ENCODE data around the gene MYOG. TPM values are rescaled to one million over a fixed set of nuclear protein-coding genes. Genes with fewer than 3 reads are reported as not detected.

The MYOG gene
- total RNA-seq, 2 donors from 2014 or later, result 4.4 TPM; not detected in 1

GRCh38 chr1:203063287-203063686, 22.5 kb downstream of the MYOG start:
- 86% methylated on average over 8 of the region's 8 CpGs for WGBS

GRCh38 chr1:203060115-203060514, 25.7 kb downstream of the MYOG start:
- no peaks in the 10 kb centered on the region for H3K9me3 ChIP-seq
- no peaks in the 10 kb centered on the region for H3K27me3 ChIP-seq (replicated peaks; ENCODE audit: insufficient read depth)
- H3K36me3 ChIP-seq, result no peaks in the 10 kb centered on the region
- no peaks in the 10 kb centered on the region for H3K4me1 ChIP-seq (replicated peaks)
- no peak overlapping the region for H3K4me3 ChIP-seq
- DNase-seq (ENCODE audit: low spot score), result no peak
- TF ChIP-seq POLR2A (IDR thresholded peaks at IDR 0.05) (no peak), CTCF (IDR thresholded peaks at IDR 0.05) (no peak), POLR2AphosphoS5 (IDR thresholded peaks at IDR 0.05) (no peak)
- intact Hi-C loops (cut with DNase I), result no loop called here
- H3K27ac ChIP-seq, result no peak overlapping the region
- 94% methylated on average over 11 of the region's 11 CpGs for WGBS

More at GRCh38 chr1:203063287-203063686, 22.5 kb downstream of the MYOG start:
- TF ChIP-seq POLR2A (IDR thresholded peaks at IDR 0.05) (no peak), CTCF (IDR thresholded peaks at IDR 0.05) (no peak), POLR2AphosphoS5 (IDR thresholded peaks at IDR 0.05) (no peak)
- H3K9me3 ChIP-seq, result no peaks in the 10 kb centered on the region
- no peak for DNase-seq (ENCODE audit: low spot score)
- intact Hi-C loops (cut with DNase I), result no loop called here
- H3K27ac ChIP-seq, result no peak overlapping the region
- H3K4me1 ChIP-seq (replicated peaks), result no peaks in the 10 kb centered on the region
- H3K27me3 ChIP-seq (replicated peaks; ENCODE audit: insufficient read depth), result no peaks in the 10 kb centered on the region
- H3K4me3 ChIP-seq, result no peak overlapping the region
- H3K36me3 ChIP-seq, result no peaks in the 10 kb centered on the region

GRCh38 chr1:203059485-203059884, 26.3 kb downstream of the MYOG start:
- intact Hi-C loops (cut with DNase I), result no loop called here
- 92% methylated on average over 2 of the region's 2 CpGs for WGBS
- H3K4me3 ChIP-seq, result no peak overlapping the region

GRCh38 chr1:203058676-203058935, 27.2 kb downstream of the MYOG start:
- 70% methylated on average over 1 of the region's 1 CpG for WGBS
- TF ChIP-seq CTCF (IDR thresholded peaks at IDR 0.05), result no peak
- no peak for TF ChIP-seq POLR2A (IDR thresholded peaks at IDR 0.05)
- TF ChIP-seq POLR2AphosphoS5 (IDR thresholded peaks at IDR 0.05), result no peak
- no peak for DNase-seq (ENCODE audit: low spot score)
- Histone ChIP-seq H3K4me3 (no peak overlapping the region), H3K27ac (no peak overlapping the region), H3K4me1 (replicated peaks) (no peaks in the 10 kb centered on the region), H3K27me3 (replicated peaks; ENCODE audit: insufficient read depth) (no peaks in the 10 kb centered on the region), H3K9me3 (no peaks in the 10 kb centered on the region), H3K36me3 (no peaks in the 10 kb centered on the region)
- intact Hi-C loops (cut with DNase I), result no loop called here

More at GRCh38 chr1:203059485-203059884, 26.3 kb downstream of the MYOG start:
- TF ChIP-seq POLR2A (IDR thresholded peaks at IDR 0.05) (no peak), CTCF (IDR thresholded peaks at IDR 0.05) (no peak), POLR2AphosphoS5 (IDR thresholded peaks at IDR 0.05) (no peak)
- Histone ChIP-seq H3K9me3 (no peaks in the 10 kb centered on the region), H3K27me3 (replicated peaks; ENCODE audit: insufficient read depth) (no peaks in the 10 kb centered on the region), H3K27ac (no peak overlapping the region), H3K4me1 (replicated peaks) (no peaks in the 10 kb centered on the region), H3K36me3 (no peaks in the 10 kb centered on the region)
- no peak for DNase-seq (ENCODE audit: low spot score)

GRCh38 chr1:203057911-203058675, 27.7 kb downstream of the MYOG start:
- no peak for DNase-seq (ENCODE audit: low spot score)
- Histone ChIP-seq H3K9me3 (no peaks in the 10 kb centered on the region), H3K27me3 (replicated peaks; ENCODE audit: insufficient read depth) (no peaks in the 10 kb centered on the region), H3K4me3 (no peak overlapping the region), H3K4me1 (replicated peaks) (no peaks in the 10 kb centered on the region), H3K27ac (no peak overlapping the region), H3K36me3 (no peaks in the 10 kb centered on the region)
- 67% methylated on average over 9 of the region's 10 CpGs for WGBS
- intact Hi-C loops (cut with DNase I), result no loop called here
- no peak for TF ChIP-seq CTCF (IDR thresholded peaks at IDR 0.05)
- no peak for TF ChIP-seq POLR2A (IDR thresholded peaks at IDR 0.05)
- TF ChIP-seq POLR2AphosphoS5 (IDR thresholded peaks at IDR 0.05), result no peak

All from prostate gland (tissue), 2 donors.